ENCODE data around the gene PELI2.

PELI2 gene

DNA sequence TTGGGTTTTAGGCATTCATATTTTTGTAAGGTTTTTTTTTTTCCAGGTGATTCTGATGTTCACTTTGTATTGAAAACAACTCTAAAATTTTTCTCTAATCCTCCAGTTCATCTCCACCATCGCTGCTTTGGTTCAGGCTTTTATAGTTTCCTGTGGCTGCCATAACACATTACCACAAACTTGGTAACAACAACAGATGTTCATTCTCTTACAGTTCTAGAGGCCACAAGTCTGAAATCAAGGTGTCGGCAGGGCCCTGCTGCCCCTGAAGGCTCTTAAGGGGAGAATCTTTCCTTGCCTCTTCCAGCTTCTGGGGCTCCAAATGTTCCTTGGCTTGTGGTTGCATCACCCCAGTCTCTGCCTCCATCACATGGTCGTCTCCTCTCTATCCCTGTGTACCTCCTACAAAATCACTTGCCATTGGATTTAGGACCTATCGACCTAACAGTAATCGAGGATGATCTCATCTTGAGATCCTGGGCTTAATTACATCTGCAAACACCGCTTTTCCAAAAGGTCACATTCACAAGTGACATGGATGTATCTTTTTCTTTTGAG lies 55.2 kb downstream of the PELI2 start:
- no peak for DNase-seq (ENCODE audit: low spot score)

DNA sequence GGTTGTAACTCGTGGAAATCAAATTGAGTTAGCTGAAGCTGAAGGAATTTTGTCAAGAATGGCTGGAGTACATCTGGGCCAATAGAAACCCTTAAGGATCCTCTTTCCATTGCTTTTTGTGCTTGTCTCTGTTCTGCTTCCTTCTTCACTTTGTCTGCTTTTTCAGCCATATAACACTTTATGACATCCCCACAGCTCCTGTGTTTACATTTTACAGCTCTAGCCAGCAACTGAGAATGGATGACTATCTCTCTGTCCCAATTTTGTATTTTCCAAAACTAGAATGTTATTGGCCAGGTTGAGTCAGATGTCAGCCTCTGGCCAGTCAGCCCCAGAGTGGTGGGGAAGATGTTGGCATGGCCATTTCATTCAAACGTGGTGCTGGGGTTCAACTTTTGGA lies 57.6 kb downstream of the PELI2 start:
- DNase-seq (ENCODE audit: low spot score): no peak

DNA sequence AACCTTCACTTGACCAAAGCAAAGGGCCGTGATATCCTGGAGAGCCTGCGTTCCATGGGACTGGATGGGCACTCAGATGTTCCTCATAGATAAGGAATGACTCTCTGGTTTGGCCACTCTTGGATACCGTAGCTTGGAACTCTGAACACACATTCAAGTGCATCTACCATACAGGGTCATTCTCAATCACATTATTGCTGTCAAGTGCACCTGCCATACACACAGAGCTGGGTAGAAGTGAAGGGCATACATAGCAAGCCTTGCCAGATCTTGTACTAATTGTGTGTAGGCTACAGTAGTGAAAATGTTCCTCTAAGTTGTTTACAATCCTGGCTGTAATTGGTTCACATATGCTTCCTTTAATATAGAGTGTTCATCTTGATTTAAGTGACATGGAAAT lies 58.3 kb downstream of the PELI2 start:
- no peak for DNase-seq (ENCODE audit: low spot score)

DNA sequence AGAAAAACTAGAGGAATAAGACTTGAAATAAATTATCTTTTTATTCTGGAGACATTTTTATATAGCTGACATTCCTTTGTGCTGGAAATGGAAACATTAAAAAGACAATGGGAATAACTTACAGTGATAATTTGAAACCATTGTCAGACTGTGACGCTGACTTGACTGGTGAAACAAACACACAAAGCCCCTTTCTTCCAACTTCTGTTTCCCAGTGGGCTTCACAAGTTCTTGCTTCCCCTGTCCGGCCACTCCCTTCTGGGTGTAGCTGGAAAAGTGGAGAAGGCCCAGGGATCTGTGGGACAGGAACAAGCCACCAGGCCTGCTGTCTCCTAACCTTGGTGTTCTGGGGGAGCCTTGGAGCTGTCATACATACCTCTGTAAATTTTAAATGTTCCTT lies 58.8 kb downstream of the PELI2 start:
- no peak for DNase-seq (ENCODE audit: low spot score)

DNA sequence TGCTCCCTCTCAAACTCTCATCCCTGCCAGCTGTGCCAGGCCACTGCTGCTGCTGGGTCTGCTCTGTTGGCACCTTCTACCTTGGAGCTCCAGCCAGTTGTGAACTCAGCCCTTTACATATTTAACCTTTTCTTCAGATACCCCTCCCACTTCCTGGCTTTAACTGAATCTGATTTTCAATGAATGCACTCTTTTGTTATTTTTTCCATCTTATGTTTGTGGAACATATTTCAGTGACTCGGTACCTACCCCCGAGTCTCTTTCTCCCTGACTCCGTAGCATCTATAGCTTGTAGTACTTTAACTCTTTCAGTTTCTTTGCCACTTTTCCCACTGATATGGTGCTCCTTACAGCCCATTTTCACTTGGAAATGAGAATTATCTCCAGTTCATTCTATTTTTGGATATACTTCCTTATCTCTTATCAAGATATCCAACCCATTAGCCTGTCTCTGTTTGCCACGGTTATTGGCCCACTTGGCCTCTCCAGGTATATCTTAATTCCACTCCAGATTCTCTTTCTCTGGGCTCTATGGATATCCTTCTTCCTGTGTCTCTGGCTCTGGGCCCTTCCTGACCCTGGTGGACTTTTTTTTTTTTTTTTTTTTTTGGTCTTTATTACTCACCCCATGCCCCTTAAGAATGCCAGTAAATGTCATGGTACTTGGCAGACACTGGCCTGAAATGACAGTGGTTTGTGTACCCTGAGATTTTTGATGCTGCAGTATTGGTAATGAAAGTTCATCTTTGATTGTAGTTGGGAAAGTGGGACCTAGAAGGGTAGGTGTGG lies 62.7 kb downstream of the PELI2 start:
- DNase-seq (ENCODE audit: low spot score): no peak

DNA sequence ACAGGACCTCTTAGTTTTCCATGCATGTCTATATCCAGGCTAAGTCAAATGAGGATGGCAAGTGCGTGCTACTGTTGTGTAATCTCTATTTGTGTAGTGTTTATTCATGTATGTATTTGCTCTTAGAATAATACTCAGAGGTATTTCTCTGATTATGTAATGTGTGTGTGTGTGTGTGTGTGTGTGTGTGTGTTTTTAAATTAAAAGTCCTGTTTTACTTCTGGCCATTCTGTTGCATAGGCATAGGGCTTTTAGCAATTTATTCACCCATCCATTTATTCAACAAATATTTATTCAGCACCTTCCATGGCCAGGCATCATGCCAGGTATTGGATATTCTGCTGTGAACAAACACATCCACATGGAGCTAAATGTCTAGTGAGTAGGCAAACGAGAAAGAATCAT lies 63.5 kb downstream of the PELI2 start:
- DNase-seq (ENCODE audit: low spot score): no peak

DNA sequence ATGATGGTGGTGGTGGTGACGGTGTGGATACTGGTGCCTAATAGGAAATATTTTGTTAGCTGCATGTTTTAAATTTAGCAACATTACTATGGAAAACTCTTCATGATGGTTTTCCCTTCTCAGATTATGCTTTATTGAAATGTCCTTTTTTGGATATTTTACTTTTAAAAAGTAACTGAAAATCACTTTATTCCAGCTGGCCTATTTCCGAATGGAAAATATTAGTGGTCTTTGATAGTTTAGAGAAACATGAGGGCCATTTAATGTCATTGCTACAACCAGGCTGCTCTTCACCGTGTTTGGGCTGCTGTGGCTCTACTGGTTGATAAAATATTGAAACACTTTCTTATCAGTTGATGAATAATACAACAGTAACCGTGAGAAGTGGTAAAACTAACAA lies 64.2 kb downstream of the PELI2 start:
- DNase-seq (ENCODE audit: low spot score): no peak

DNA sequence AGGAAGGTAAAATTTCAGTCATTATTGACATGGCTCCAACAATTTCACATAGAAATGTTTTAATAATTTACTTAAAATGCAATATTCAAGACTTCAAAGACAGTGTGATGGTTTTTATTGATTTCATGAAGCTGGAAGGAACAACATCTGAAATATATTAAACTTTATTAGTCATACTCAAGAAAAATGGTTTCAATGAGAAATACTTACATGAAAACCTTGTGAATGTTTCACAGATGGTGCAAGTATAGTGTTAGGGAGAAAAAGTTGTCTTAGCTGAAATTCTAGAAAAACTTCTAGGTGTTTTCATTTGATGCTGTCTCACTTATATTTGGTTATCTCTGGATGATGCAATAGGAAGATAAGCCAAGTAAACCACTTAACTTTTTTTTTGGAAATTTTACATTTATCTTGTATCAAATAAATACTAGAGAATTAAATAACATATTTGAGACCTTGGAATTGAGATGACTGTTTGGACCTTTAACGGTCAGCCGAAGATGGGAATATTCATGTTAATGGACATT lies 65.5 kb downstream of the PELI2 start:
- no peak for DNase-seq (ENCODE audit: low spot score)

DNA sequence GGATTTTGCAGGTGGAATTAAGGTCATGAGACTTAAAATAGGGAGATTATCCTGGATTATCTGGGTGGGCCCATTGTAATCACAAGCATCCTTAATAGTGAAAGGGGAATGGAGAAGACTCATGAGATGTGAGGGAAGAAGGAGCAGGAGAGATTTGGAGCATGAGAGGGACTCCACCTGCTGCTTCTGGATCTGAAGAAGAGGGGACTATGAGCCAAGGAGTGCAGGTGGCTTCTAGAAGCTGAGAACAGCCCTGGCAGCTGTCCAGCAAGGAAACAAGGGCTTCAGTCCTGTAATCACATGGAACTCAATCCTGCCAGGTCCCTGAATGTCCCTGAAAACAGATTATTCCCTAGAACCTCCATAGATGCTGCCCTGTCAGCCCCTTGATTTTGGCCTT lies 67.8 kb downstream of the PELI2 start:
- DNase-seq (ENCODE audit: low spot score): no peak

DNA sequence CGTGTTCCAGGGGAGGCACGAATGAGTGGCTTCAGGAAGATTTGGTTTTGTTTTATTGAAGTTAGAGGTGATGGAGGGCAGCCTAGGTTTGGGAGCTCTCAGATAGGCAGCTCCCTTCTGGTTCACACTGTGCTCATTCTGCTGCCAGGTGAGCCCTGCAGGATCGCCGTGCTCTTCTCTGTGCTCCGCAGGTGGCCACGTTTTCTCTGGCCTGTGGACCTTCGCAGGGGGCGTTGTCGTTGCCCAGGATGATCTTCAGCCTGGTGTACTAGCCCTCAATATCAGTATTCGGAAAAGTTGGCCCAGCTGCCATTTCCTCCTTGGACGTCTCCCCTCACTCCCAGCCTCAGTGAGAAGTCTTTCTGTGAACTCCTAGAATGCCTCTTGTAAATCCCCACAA lies 69.5 kb downstream of the PELI2 start:
- no peak for DNase-seq (ENCODE audit: low spot score)

DNA sequence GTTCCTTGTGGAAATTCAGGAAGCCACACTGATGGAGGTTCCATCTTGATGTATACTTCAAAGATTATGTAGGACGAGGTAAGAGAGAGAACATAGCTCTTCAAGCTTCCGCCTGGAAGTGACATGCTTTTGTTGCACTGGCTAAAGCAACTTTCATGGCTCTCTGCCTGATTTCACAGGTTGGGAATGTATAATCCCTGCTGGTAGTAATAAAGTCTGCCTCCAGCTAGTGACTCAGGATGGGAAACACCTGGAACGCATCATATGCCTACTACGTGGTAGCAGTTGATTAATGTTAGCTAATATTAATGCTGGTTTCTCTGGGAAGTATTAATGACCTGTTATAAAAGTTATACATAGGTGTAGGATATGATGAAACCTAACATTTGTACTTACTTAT lies 71.1 kb downstream of the PELI2 start:
- no peak for DNase-seq (ENCODE audit: low spot score)

DNA sequence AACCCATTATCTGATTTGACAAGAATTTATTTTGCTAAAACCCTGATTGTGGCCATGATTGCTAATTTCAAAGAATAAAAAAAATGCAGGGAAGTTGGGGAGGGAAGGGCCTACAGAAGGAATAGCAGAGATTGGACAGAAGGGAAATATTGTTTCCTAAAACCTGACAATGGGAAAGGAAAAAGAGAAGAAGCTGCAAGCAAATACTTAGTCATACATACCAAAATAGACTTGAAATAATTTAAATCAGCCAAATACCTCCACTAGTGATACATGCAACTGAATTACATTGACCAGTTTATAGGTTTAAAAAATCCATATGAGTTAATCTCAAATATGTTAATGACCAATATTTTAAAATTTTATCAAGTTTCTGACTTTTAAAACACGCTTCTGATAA lies 75.1 kb downstream of the PELI2 start:
- no peak for DNase-seq (ENCODE audit: low spot score)

DNA sequence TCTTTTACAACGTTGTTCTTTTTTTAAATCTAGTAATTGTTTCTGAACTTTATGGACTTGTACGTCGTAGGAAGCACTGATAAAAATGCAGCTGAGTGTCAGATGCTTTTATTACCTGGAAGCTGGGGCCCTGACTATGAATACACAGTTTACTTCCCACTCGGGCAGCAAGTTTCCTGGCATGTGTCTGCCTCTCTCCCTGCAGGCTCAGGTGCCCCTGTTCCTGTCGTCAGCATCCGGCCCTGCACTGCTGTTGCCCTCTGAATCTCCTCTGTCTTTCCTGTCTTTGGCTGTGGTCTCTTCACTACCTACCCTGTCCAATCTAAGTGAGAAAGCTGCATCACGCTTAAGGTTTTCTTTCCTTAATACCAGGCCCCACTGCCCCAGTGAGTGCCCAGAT lies 75.8 kb downstream of the PELI2 start:
- DNase-seq (ENCODE audit: low spot score): no peak

DNA sequence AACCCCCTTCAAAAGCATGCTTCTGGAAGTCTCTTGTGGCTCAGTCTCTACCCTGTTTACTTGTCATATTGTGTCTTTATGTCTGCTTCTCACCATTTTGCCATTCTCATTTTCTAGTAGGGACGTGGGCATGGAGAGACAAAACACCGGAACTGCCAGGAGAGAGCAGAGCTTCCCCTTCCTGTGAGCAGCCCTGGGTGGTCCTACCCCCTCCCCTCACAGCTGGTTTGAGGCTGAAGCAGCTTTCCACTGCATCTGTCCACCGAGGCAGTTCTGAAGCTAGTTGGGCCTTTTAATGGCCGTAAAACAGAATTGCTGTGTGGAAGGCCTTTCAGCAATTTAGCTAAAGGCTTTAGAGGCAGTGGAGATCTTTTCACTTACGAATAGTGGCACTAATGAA lies 77.0 kb downstream of the PELI2 start:
- no peak for DNase-seq (ENCODE audit: low spot score)

DNA sequence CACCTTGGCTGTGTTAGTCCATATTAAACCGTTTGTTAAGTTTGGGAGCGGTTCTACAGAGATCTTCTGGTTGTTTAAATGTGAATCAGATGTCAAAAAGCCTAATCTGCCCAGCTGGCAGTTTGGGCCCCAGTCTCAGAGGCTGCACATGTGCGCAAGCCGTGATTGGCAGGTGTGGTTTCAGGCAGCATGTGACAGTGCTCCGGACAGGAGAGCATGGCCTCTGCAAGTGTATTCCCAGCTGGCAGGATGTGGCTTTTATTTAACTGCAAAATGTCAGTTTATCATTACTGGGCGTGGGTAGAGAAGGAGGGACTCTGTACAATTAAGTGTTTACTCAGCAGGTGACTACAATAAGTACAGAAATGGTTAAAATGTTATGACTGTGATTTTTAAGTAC lies 77.5 kb downstream of the PELI2 start:
- peak; percentile 18 for DNase-seq (ENCODE audit: low spot score)

DNA sequence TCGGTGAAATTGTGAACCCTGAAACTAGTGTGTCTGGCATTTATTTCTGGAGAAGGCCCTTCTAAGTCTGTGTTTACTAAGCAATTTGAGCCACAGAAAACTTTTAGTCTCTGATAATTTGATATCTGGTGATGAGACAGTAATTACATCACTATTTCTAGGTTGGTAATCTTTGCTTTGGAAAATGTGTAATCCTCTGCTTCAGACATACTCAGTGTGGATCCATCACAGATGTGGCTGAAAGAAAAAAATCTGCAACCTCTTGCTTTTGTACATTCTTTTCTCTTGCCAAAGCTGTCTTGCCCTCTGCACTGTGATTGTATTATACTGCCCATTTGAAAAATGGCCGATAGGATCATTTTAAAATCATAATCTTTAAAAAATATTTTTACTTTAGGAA lies 78.1 kb downstream of the PELI2 start:
- DNase-seq (ENCODE audit: low spot score): no peak

DNA sequence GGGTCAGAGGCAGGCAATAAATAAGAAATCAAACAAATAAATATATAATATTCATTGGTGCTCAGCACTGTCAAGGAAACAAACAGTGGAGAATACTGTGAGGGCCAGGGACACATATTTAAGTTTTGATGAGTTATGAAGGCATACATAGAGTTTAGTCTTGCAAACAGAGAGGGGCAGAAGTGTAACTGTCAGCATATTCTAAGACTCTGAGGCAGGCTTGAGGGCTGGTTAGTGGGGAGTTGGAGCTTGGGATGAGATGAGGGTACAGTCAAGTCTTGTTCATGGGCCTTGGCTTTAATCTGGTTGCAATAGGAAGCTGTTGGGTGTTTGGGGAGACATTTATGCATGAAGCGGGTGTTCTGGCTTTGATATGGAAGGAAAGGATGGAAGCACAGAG lies 78.9 kb downstream of the PELI2 start:
- DNase-seq (ENCODE audit: low spot score): no peak

DNA sequence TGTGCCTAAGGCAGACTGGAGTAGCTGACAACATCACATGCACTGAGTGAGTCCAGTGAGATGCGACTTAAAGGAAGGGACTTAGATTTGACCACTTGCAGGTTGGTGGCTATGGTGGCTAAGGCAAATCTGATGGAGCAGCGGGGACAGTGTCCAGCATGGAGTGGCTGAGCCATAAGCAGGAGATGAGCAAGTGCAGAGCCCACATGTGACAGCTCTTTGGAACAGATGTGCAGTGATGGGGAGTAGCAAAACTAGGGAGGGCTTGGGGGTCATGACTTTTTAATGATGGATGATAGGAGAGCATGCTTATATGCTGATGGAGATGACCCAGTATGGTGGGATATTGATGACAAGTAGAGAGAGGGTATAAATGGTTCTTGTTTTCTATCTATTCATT lies 80.2 kb downstream of the PELI2 start:
- DNase-seq (ENCODE audit: low spot score): no peak

DNA sequence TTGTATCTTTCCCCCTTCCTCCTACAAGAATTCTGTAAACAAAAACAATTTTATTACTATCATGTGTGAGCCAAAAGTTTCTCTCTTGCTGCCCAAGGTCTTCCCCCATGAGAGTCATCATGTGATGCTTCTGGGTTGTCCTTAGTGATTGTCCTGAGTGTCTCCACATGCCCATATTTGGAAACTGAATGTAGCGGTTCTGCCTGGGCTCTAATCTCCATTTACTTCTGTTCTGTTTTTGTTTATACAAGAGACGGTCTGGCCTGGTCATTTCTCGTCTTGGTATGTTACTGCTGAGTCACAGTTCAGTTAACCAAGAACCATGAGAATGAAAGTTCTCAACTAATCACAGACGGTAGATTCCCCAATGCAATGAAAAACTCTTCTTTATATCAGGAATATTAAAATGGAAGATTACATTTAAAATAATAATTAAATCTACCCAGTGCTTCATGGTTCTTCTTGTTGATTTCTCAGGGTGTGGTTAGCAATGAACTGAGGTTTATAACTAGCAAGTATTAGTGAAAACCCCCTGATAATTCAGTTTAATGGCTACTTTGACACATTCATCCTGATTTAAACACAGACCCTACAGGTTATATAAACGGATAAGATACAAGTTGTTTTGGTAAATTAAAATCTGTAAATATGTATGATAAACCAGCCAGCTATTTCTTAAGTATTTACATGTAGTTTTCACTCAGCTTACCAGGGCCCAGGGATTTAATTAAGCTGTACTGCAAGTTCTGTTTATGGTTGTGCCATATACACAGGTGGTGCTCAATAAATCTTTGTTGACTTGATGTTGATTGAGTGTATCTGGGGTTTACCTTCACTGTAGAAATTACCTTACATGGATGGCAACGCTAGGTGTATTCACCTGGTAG lies 81.1 kb downstream of the PELI2 start:
- DNase-seq (ENCODE audit: low spot score): no peak

DNA sequence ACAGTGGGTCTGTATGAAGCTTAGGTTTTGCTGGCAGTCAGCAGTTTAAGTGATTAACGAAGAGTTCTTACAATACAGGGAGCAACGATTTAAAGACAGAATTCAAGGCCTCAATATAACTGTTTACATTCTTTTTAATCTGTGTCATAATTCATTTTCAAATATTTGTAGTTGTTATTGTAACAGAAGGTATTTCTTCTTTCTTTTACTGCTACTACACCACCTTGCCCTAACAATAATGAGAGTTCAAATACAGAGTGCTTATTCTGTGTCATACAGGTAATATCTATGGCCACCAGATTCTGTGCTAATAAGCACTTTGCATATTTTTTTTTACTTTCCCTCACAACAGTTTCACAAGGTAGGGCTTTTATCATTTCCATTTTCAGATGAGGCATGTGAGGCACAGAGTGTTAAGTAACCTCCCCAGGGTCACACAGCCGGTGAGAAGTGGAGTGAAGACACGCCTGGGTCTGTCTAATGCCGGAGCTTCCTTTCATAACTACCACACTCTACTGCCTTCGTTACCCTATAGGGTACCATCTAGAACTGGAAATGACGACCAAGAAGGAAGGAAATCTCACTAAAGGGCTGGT lies 81.9 kb downstream of the PELI2 start:
- DNase-seq (ENCODE audit: low spot score): no peak

DNA sequence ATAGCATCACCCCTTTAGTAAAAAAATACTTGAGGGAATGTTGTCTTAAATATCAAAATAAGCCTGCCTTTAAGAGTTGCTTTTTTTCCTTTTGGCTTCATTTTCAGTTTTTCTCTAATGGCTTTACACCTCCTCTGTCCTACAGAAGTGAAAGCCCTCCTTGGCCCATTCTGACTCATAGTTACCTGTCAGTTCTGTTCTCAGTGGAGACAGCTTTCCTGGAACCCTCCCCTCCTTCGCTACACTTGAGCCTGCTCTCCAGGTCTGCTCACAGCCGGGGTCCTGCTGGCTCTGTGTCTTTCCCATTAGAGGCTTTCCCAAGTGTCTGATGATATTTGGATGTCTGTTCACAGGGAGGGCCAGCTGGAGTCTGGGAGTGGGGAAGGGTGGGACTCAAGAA lies 84.0 kb downstream of the PELI2 start:
- no peak for DNase-seq (ENCODE audit: low spot score)

DNA sequence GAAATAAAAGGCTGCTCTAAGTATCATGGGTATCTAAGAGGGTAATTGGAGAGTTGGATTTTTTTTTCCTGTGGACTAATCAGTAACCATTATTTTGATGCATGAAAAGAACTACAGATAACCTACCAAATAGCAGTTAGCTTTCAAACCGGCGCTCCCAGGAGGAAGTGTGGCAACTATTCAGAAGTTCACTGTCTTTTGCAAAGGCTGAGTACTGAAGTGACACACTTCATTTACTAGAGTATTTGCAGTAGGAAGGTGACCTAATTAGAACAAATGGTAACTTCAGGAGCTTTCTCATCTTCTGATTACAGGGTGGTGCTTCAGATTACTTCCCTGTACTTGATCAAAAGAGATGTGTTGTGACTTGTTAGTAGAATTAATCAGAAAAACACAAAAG lies 87.7 kb downstream of the PELI2 start:
- DNase-seq (ENCODE audit: low spot score): no peak

DNA sequence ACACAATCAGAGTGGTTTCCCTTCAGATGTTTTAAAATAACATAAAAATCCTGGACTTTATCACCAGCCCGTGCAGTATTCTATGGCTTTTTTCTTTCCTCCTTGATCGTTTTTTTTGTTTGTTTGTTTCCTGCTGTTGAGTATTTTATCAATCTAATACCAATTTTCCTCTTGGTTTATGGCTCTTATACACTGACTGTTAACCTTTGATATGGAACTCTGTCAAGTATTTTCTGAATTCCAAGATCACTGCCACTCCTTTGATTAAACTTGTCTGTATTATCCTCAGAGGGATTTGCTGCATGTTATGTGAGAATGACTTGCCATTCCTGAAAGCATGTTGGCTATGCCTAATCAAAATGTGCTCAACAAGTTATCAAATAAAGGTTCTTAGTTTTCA lies 88.4 kb downstream of the PELI2 start:
- DNase-seq (ENCODE audit: low spot score): no peak

All from CD4-positive, alpha-beta T cell treated with Interleukin-15 for 4 hours (primary cell).